GM21717 (cell line): Measurements from ENCODE around the gene C6orf136.
A peak's percentile ranks its signal among the peaks of the same experiment; 100 is the strongest.

ENCODE experiments used
- ATAC-seq: cut with Tn5 transposase; IDR thresholded peaks from one replicate; pipeline ENCODE4 v1.9.1; 2021; ENCODE audit warnings: mild to moderate bottlenecking, moderate library complexity; ENCODE audit not compliant: unreplicated experiment

Gene C6orf136

DNA sequence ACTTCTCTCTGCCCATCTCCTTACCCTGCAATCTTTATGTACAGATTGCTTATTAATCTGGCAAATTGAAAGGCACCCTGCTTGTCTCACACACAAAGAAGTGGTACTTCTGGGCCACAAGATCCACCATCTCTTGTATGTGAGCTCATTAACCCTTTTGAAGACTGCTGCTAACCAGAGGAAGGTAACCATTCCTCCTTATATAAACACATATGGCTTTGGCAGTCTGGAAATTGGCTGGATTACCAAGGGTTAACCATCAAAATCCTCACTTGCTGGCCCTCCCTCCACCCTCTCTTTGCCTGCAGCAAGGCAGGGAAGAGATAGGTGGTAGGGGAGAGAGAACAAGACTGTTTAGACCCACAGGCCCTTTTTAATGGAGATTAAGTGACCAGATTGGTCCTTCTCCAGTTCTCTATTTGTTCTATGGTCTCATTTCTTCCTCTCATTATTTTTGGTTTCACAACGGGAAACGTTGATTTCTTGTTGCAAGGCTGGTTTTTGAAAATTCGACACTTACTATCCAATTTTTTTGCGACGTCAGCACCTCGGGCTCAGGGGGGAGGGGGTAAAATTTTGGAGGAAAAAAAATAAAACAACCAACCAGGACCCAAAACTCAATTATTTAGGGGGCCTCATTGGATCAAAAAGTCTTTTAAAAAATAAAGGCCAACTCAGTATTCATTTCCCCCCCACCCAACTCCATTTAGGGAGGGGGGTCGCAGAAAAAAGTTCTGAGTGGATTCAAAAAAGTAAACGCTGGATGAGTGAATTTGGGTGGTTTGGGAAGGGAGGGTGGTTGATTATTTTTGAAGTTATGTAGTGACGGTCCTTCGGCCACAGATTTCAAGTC is 30.7 kb upstream of the C6orf136 start:
- ATAC-seq = no peak

- ATAC-seq = peak; percentile 75
Observed at GRCh38 chr6:30616811-30617564, 29.9 kb upstream of the C6orf136 start, which contains the start of gene PPP1R10. Gene PPP1R10 (minus strand): TSS chr6:30617243. CDS start chr6:30609944, 7,299 bp downstream.

DNA sequence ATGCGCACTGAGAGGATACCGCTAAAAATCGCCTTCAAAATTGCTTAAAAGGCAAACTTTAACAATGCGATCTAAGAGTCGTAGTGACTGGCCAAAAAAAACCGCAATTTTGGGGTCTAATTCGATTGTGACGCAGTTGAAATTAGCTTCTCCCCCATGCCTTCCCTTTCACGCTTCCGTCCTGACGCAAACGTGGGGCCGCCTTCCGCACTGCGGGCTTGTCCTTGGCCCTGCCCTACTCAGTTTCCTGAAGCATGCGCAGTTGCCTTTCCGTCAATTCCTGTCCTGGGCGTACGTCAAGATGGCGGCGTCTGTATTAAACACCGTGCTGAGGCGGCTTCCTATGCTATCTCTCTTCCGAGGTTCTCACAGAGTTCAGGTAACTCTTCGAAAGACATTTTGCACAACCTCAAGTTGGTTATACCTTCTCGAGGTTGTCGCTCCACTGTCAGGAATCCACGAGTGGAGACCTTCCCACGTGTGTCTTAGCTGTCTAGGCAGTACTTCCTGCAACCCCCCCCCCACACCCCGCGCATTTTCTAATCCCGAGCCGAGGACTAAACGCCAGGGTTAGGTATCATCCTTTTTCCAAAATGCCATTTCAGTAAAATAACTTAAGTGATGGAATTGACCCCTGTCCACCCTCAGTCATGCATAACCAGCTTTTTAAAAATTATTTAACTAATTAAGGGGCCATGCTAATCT is 29.2 kb upstream of the C6orf136 start, which contains the start of gene MRPS18B:
Gene MRPS18B, plus strand, starts transcription at position 276 of the 705 bp plus-strand sequence. Its CDS starts 26 bp downstream, at position 302.
- peak; percentile 65 for ATAC-seq

DNA sequence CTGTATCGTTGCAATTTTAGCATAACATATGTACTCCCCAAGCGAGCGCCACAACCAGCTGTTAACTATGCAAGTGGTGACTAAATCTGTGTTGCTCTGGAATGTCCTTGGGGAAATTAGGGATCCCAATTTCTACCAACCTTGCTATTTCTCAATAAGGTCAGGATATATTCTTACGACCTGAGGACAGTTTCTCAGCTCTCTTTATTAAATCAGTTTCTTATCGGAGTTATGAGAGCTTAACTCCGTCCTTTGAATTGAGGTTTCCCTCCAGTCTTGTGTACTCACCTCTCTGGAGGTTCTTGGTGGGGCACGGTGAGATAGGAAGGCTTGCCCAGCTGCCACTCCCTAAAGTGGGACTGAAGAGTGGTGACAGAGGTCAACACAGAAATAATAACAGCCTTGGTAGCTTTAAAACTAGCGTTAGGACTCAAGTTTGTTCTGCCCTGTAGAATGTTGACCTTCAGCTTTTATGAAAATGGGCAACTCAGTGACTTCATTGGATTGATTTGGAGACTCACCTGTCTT is 28.6 kb upstream of the C6orf136 start:
- ATAC-seq = no peak

GRCh38 chr6:30619561-30619960 is 27.4 kb upstream of the C6orf136 start:
- ATAC-seq = no peak

GRCh38 chr6:30625511-30625910 is 21.4 kb upstream of the C6orf136 start:
- no peak for ATAC-seq

DNA sequence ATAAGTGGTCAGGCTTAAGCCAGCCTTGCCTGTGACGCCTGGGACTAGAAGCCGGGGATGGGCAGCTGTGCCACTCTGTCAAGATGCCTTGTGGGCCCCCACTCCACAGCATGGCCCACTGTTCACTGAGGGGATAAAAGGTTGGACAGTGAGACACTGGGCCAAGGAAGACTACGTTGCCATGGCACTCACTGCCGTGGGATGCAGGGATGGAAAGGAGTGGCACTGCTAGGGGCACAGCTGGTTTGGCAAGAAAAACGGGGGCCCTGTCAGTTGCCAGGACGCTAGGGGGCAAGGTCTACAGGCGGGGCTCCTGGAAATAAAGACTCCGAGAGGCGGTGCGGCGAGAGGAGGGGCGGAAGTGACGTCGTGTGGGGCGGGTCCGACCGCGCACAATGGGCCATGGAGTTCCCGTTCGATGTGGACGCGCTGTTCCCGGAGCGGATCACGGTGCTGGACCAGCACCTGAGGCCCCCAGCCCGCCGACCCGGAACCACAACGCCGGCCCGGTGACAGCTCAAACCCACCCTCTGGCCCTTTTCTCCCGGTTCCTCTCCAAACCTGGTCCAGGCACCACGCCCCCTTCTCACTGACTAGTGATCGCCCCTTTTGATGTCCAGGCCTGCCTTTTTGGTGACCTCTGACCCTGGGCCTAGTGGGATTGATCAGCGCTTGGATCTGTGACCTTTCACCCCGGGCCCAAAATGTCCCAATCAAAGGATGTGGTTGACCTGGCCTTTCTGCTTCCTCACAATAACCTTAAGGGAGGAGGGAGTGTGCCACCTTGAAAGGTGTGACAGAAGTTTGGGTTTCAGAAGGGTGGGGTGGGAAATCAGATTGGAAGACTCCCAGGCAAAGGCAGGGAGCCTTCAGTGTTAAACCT is 20.2 kb upstream of the C6orf136 start, which contains the start of gene ATAT1:
Gene ATAT1, plus strand, starts transcription at position 391 of the 883 bp plus-strand sequence.
- ATAC-seq = peak; percentile 75

- no peak for ATAC-seq
Observed at GRCh38 chr6:30635834-30636233, 11.1 kb upstream of the C6orf136 start.

GRCh38 chr6:30640481-30640880 is 6.5 kb upstream of the C6orf136 start:
- ATAC-seq = no peak

DNA sequence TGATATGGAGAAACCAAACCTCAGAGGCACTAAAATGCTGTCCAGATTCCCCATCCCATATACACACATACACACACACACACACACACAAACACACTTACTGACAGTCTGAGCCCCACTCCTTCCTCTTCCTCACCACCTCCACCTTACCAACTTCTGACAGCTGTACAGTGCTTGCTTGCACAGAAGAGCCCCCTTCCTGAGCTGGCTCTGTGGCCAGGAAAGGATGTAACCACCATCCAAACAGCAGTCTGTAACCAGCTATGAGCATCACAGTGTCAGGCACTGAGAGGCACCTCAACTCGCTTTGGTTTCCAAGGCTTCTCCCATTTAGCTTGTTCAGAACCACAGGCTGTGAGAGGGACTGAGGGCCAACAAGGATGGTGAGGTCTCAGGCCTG is 5.9 kb upstream of the C6orf136 start:
- no peak for ATAC-seq

GRCh38 chr6:30643656-30644055 is 3.3 kb upstream of the C6orf136 start:
- no peak for ATAC-seq

GRCh38 chr6:30644769-30645168 is 2.2 kb upstream of the C6orf136 start:
- ATAC-seq = no peak

DNA sequence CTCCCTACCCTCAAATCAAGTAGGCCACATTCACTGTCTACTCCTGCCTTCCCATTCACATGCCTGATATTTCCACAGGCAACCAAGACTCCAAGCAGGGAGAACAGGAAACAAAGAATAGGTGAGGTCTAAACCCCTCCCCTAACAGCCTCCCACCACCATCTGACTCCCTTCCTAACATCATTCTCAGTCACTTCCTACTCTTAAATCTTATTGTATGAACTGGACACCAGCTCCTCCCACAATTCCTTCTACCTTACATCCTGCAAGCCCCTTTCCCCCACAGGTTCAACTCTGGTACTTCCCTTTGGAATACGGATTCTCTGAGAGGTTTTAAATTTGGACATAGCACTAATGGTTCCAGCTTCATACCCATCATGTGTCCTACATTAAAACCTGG is 944 bp upstream of the C6orf136 start:
- no peak for ATAC-seq

DNA sequence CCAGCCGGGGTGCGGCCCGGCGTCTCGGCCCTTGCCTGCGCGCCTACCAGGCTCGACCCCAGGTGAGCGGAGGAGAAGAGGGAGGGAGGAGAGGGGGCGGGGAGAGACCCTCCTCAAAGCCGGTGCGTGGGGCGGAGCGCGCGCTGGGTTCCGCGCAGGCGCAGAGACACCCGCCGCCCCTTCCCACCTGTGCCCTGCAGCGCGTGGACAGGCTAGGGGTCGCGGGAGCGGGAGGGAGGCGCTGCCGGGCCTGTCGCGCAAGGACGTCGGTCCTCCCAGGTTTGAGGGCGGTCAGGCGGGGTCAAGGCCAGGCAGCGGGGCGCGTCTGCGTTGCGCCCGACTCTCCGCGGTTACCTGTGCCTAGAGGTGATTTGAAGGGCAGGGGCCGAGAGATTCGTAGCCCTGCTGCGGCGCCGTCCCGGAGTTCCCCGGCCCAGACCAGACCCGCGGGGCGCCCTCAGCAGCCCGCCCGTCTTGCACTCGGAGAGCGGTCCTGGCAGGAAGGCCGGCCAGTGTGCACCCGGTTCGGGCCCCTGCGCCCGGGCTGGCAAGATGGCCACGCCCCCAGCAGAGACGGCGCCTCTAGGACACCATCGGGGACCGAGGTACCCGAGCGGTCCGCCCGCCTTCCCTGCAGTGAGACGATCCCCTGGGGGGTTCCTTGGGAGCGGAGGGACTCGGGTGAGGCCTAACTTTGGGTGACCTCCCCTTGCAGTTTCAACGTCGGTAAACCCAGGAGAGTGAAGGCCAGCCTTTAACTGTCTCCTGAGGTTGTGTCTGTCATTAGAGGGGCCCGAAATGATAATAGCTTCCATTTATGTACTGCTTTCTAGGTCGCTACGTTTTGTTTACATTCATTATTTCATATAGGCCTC is 546 bp downstream of the C6orf136 start:
- ATAC-seq = peak; percentile 47

GRCh38 chr6:30651143-30651542 is 4.2 kb downstream of the C6orf136 start:
- ATAC-seq = no peak

DNA sequence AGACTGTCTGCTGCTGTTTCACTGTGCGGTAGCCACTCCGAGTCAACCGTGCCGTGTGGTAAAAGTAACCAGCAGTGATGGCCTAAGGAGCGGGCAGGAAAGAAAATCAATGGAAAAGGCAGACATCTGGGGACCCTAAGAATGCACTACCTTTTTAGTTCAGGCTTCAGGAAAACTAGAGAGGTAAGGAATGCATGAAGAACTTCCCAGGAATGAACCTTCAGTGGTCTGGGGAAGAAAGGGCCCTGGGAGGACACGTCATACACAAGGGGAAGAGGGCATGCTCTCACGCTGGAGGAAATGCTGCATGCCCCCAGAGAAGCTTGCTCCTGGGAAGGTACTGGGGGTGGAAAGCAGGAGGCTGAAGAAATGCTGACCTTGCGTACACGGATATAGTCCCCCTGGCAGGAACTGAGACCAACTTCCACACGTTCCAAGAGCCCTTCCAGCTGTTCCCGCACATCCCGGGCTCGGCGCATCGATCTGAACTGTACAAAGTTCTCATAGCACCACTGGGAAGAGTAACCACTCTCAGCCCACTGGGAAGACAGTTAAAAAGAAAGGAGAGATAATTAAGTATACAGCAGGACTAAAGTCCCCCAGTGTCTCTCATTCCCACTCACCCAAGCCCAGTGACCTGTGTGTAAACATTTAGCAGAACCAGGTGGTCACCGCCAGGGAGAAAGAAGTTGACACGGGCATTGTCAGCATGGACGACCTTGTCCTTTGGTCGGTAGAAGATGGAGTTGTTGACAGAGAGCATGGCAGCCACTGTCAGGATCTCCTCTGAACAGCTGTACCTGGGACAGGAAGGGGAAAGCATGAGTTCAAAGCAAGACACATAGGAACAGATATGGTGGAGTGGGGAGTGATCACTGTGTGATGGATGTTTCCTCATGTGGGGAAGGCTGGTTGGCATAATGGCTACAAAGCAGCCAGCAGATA is 8.1 kb downstream of the C6orf136 start:
- ATAC-seq = no peak

- no peak for ATAC-seq
Observed at GRCh38 chr6:30655743-30656094, 8.8 kb downstream of the C6orf136 start.

GRCh38 chr6:30656513-30656912 is 9.6 kb downstream of the C6orf136 start:
- no peak for ATAC-seq
